ENCODE data around the gene POMGNT1. TPM values are rescaled to one million over a fixed set of nuclear protein-coding genes. Genes with fewer than 3 reads are reported as not detected.

POMGNT1 gene
- total and polyA plus RNA-seq, 2 of the 13 experiments (the other 11 are each of a cell fraction or from before 2014, with no cell fraction given): 33.9 to 46.8 TPM

DNA sequence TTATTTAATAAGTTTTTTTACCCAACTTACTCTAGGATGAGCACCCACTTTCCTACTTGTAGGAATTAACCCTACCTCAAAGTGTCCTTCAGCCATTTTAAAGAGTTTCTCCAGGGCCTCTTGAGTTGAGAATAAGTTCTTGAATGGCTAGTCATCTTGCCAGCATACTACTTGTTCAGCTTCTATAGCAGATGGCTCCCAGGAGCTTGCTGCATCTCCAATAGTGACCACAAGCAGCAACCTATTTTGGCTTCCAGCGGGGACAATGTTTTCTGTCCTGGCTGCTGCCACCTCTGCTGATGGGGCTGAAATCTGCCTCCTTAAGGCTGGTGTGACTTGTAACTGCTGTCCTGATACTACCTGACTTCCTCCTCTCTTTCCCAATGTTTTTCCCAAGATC lies 45.0 kb downstream of the POMGNT1 start:
- Histone ChIP-seq H3K4me2 (ENCODE audit: low read depth, low read length) (no peak overlapping the region), H3K27ac (ENCODE audit: extremely low read length, insufficient read depth, low read length) (no peak overlapping the region), H3K36me3 (replicated peaks in 1 of 2; ENCODE audit: control insufficient read depth in 1 of 2, insufficient read depth in 2 of 2, low read length in 2 of 2) (no peaks in the 10 kb centered on the region; a peak in 1 of 5 replicates), H3K9me3 (ENCODE audit: low read length) (no peaks in the 10 kb centered on the region), H3K79me2 (ENCODE audit: insufficient read depth, low read length) (no peaks in the 10 kb centered on the region), H3K9ac (ENCODE audit: insufficient read depth, low read depth, low read length) (no peak overlapping the region), H2AFZ (ENCODE audit: low read length) (no peak overlapping the region), H3K27me3 (ENCODE audit: control insufficient read depth in 1 of 2, insufficient read depth in 2 of 2, low read length in 2 of 2) (no peaks in the 10 kb centered on the region), H3K4me3 (replicated peaks in 1 of 3; ENCODE audit: insufficient read depth in 1 of 3, low read depth in 2 of 3, low read length in 3 of 3) (no peak overlapping the region), H3K4me1 (ENCODE audit: insufficient read depth, low read length) (peaks cover 22% of the 10 kb centered on the region), H4K20me1 (ENCODE audit: insufficient read depth, low read length) (no peaks in the 10 kb centered on the region)
- intact Hi-C loops (cut with micrococcal nuclease; ENCODE audit: unreplicated experiment) (no loop called here), in situ Hi-C loops (cut with HindIII; ENCODE audit: extremely low pct_ligation_motif_present, low pct_unique_long_range_greater_than_20kb) (no loop called here)
- CTCF ChIA-PET (ENCODE audit: low intra/inter-chr PET ratio, low total read pairs): no interaction called here
- POLR2A ChIA-PET: no interaction called here
- FAIRE-seq (no peak), DNase-seq (ENCODE audit: low spot score) (no peak), ATAC-seq (peak; percentile 26; the same call in 2 of the 3 replicates)
- no TSS peak for BruUV-seq (replicated peaks)
- WGBS (ENCODE audit: low lambda C conversion rate): 100% methylated on average over 1 of the region's 1 CpG
- TF ChIP-seq ARID2 (CRISPR knock-in tag; IDR thresholded peaks at IDR 0.05; ENCODE audit: borderline replicate concordance) (no peak), ZNF543 (CRISPR knock-in tag; IDR thresholded peaks at IDR 0.05) (no peak), ERF (CRISPR knock-in tag; IDR thresholded peaks at IDR 0.05) (no peak), ZNF878 (CRISPR knock-in tag; IDR thresholded peaks at IDR 0.05) (no peak), NR1H2 (CRISPR knock-in tag; IDR thresholded peaks at IDR 0.05; ENCODE audit: borderline replicate concordance, low read depth) (no peak), NPAS2 (CRISPR knock-in tag; IDR thresholded peaks at IDR 0.05; ENCODE audit: borderline replicate concordance) (no peak), BRD4 (CRISPR knock-in tag; IDR thresholded peaks at IDR 0.05) (no peak), ZMYM2 (CRISPR knock-in tag; IDR thresholded peaks at IDR 0.05) (no peak), NRL (CRISPR knock-in tag; IDR thresholded peaks at IDR 0.05; ENCODE audit: borderline replicate concordance) (no peak), EP300 (IDR thresholded peaks at IDR 0.05; ENCODE audit: low read depth in 2 of 2, low read length in 2 of 2) (no peak), EP300 (CRISPR knock-in tag; IDR thresholded peaks at IDR 0.05; ENCODE audit: borderline replicate concordance) (no peak), EHMT2 (IDR thresholded peaks at IDR 0.05; ENCODE audit: borderline replicate concordance, low read depth, low read length) (no peak)
- TF ChIP-seq, protein P1, sequence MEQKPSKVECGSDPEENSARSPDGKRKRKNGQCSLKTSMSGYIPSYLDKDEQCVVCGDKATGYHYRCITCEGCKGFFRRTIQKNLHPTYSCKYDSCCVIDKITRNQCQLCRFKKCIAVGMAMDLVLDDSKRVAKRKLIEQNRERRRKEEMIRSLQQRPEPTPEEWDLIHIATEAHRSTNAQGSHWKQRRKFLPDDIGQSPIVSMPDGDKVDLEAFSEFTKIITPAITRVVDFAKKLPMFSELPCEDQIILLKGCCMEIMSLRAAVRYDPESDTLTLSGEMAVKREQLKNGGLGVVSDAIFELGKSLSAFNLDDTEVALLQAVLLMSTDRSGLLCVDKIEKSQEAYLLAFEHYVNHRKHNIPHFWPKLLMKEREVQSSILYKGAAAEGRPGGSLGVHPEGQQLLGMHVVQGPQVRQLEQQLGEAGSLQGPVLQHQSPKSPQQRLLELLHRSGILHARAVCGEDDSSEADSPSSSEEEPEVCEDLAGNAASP (CRISPR knock-in tag; IDR thresholded peaks at IDR 0.05; ENCODE audit: borderline replicate concordance): no peak
- TF ChIP-seq, protein P2, sequence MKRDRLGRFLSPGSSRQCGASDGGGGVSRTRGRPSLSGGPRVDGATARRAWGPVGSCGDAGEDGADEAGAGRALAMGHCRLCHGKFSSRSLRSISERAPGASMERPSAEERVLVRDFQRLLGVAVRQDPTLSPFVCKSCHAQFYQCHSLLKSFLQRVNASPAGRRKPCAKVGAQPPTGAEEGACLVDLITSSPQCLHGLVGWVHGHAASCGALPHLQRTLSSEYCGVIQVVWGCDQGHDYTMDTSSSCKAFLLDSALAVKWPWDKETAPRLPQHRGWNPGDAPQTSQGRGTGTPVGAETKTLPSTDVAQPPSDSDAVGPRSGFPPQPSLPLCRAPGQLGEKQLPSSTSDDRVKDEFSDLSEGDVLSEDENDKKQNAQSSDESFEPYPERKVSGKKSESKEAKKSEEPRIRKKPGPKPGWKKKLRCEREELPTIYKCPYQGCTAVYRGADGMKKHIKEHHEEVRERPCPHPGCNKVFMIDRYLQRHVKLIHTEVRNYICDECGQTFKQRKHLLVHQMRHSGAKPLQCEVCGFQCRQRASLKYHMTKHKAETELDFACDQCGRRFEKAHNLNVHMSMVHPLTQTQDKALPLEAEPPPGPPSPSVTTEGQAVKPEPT (CRISPR knock-in tag; IDR thresholded peaks at IDR 0.05; ENCODE audit: low read depth): no peak
- TF ChIP-seq, protein P3, sequence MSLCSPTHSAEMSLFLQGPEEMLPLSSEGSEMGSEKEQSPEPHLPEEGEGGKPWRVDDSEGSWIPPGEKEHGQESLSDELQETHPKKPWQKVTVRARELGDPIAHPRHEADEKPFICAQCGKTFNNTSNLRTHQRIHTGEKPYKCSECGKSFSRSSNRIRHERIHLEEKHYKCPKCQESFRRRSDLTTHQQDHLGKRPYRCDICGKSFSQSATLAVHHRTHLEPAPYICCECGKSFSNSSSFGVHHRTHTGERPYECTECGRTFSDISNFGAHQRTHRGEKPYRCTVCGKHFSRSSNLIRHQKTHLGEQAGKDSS (CRISPR knock-in tag; IDR thresholded peaks at IDR 0.05; ENCODE audit: borderline replicate concordance, low read depth): no peak

All from HepG2 (cell line).